Measurements from ENCODE around the gene GNAO1. TPM values are rescaled to one million over a fixed set of nuclear protein-coding genes. Genes with fewer than 3 reads are reported as not detected.

The GNAO1 gene
- total RNA-seq, 1 experiment from 2014 or later: not detected

DNA sequence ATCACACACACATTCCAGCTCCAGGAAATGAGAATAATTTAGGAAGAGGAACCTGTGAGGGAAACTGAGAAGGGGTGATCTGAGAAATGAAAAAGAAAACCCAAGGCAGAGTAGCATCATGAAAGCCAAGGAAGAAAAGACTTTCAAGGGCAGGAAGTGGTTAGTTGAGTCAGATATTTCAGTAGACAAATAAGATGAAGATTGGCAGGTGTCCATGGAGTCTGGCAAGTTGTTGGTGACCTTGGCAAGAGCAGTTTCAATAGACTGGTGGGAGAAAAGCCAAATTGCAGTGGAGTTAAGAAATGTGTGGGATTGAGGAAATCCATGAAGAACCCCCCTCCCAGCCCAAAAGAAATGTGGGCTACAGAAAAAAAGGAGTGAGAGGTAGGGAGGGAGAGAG lies 10.7 kb downstream of the GNAO1 start:
- H3K4me3 Mint-ChIP-seq (ENCODE audit: low read depth, unreplicated experiment): no peak overlapping the region
- TF ChIP-seq, protein P1, sequence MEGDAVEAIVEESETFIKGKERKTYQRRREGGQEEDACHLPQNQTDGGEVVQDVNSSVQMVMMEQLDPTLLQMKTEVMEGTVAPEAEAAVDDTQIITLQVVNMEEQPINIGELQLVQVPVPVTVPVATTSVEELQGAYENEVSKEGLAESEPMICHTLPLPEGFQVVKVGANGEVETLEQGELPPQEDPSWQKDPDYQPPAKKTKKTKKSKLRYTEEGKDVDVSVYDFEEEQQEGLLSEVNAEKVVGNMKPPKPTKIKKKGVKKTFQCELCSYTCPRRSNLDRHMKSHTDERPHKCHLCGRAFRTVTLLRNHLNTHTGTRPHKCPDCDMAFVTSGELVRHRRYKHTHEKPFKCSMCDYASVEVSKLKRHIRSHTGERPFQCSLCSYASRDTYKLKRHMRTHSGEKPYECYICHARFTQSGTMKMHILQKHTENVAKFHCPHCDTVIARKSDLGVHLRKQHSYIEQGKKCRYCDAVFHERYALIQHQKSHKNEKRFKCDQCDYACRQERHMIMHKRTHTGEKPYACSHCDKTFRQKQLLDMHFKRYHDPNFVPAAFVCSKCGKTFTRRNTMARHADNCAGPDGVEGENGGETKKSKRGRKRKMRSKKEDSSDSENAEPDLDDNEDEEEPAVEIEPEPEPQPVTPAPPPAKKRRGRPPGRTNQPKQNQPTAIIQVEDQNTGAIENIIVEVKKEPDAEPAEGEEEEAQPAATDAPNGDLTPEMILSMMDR (IDR thresholded peaks at IDR 0.05; ENCODE audit: unreplicated experiment): no peak
- intact Hi-C loops (cut with micrococcal nuclease; ENCODE audit: unreplicated experiment): no loop called here
- DNase-seq: no peak
- no peak overlapping the region for H3K27ac Mint-ChIP-seq (ENCODE audit: unreplicated experiment)
- no peaks in the 10 kb centered on the region for H3K36me3 Mint-ChIP-seq (ENCODE audit: insufficient read depth, unreplicated experiment)
- H3K27me3 Mint-ChIP-seq (ENCODE audit: unreplicated experiment): peaks cover 8% of the 10 kb centered on the region
- BruUV-seq (replicated peaks): no TSS peak
- CTCF ChIA-PET: no interaction called here
- H3K4me1 Mint-ChIP-seq (ENCODE audit: low read depth, unreplicated experiment): no peaks in the 10 kb centered on the region
- H3K9me3 Mint-ChIP-seq (ENCODE audit: low read depth, unreplicated experiment): no peaks in the 10 kb centered on the region

DNA sequence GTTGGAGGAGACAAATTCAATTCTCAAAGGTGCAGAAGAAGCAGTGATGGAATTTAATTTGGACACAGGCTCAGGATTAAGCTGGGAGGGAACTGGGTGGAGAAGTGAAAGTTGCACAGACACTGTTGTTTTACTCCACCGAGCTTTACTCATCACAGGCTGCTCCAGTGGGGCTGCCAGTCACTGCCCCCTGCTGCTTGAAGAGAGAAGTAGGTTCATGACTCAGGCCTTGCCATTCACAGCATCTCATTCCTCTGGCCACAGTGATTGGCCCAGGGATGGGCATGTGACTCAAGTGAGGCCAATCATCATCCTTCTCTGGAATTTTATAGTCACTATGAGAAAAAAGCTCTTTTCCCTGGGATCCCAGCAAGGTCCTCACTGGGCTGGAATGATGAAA lies 11.8 kb downstream of the GNAO1 start:
- intact Hi-C loops (cut with micrococcal nuclease; ENCODE audit: unreplicated experiment): no loop called here
- TF ChIP-seq, protein P1 (IDR thresholded peaks at IDR 0.05; ENCODE audit: unreplicated experiment): no peak
- Mint-ChIP-seq H3K27ac (ENCODE audit: unreplicated experiment) (no peak overlapping the region), H3K9me3 (ENCODE audit: low read depth, unreplicated experiment) (no peaks in the 10 kb centered on the region), H3K4me3 (ENCODE audit: low read depth, unreplicated experiment) (no peak overlapping the region), H3K4me1 (ENCODE audit: low read depth, unreplicated experiment) (no peaks in the 10 kb centered on the region), H3K36me3 (ENCODE audit: insufficient read depth, unreplicated experiment) (no peaks in the 10 kb centered on the region), H3K27me3 (ENCODE audit: unreplicated experiment) (no peaks in the 10 kb centered on the region)
- no TSS peak for BruUV-seq (replicated peaks)
- CTCF ChIA-PET: interaction anchor here (0.6 kb wide), 1 partner anchor 10 kb away, joined by 3 read pairs; no protein-coding TSS in a partner anchor
- DNase-seq: peak; percentile 25

DNA sequence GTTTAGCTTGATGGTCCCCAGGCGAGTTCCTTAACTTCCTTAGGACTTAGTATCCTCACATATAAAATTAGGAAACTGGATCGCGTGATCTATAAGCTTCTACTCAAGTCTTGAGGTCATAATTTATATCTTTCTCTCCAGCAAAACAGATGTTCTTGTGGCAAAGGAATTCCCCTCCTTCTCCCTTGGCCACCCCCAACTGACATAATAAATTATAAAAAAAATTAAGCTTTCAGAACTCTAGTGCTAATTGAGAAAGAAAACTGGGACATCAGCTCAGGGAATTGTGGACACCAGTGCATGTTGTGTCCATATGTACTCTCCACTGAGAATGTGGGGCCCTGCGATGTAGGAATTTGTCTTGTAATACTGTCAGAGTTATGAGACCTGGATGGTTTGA lies 13.5 kb downstream of the GNAO1 start:
- Mint-ChIP-seq H3K4me3 (ENCODE audit: low read depth, unreplicated experiment) (no peak overlapping the region), H3K27me3 (ENCODE audit: unreplicated experiment) (peaks cover 16% of the 10 kb centered on the region), H3K27ac (ENCODE audit: unreplicated experiment) (no peak overlapping the region), H3K4me1 (ENCODE audit: low read depth, unreplicated experiment) (no peaks in the 10 kb centered on the region), H3K36me3 (ENCODE audit: insufficient read depth, unreplicated experiment) (no peaks in the 10 kb centered on the region), H3K9me3 (ENCODE audit: low read depth, unreplicated experiment) (no peaks in the 10 kb centered on the region)
- DNase-seq: no peak
- no TSS peak for BruUV-seq (replicated peaks)
- TF ChIP-seq, protein P1 (IDR thresholded peaks at IDR 0.05; ENCODE audit: unreplicated experiment): no peak
- CTCF ChIA-PET: interaction anchor here (0.6 kb wide), 1 partner anchor 658 kb away, joined by 4 read pairs; no protein-coding TSS in a partner anchor
- intact Hi-C loops (cut with micrococcal nuclease; ENCODE audit: unreplicated experiment): no loop called here

DNA sequence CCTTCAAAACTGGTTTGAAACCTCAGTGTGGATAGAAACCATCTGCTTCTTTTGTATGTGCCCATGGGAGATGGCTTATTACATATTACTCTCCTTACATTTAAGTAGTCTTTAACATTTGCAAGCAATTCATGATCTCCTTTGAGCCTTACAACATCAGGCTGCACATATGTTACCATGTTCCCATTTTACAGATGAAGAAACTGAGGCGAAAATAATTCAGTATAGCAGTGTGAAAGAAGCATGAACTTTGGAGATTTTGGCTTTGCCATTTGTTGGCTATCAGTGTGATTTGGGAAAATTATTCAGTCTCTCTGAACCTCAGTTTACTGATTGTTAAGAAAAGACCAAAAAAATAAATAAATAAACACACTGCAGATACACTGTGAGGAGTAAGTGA lies 15.7 kb downstream of the GNAO1 start:
- no peaks in the 10 kb centered on the region for H3K36me3 Mint-ChIP-seq (ENCODE audit: insufficient read depth, unreplicated experiment)
- CTCF ChIA-PET: no interaction called here
- no peak overlapping the region for H3K4me3 Mint-ChIP-seq (ENCODE audit: low read depth, unreplicated experiment)
- H3K27me3 Mint-ChIP-seq (ENCODE audit: unreplicated experiment): peaks cover 37% of the 10 kb centered on the region
- TF ChIP-seq, protein P1 (IDR thresholded peaks at IDR 0.05; ENCODE audit: unreplicated experiment): no peak
- H3K9me3 Mint-ChIP-seq (ENCODE audit: low read depth, unreplicated experiment): no peaks in the 10 kb centered on the region
- no peak overlapping the region for H3K27ac Mint-ChIP-seq (ENCODE audit: unreplicated experiment)
- intact Hi-C loops (cut with micrococcal nuclease; ENCODE audit: unreplicated experiment): no loop called here
- H3K4me1 Mint-ChIP-seq (ENCODE audit: low read depth, unreplicated experiment): no peaks in the 10 kb centered on the region
- BruUV-seq (replicated peaks): no TSS peak
- DNase-seq: no peak
